ENCODE measurements around the gene IFT172.
A peak's percentile ranks its signal among the peaks of the same experiment; 100 is the strongest.
"Not testable (repeated sequence)": the region's sequence is repeated elsewhere in the genome, so short reads cannot be mapped to it uniquely, and the experiment has no call there.

Gene IFT172

GRCh38 chr2:27489498-27490397, at the start of gene IFT172:
Gene IFT172 (minus strand): TSS chr2:27489743. CDS start chr2:27489653, 90 bp downstream.
- peak; percentile 95 to 99 for DNase-seq (ENCODE audit: low read depth in 2 of 2)

- not testable (repeated sequence) for DNase-seq (ENCODE audit: low read depth in 2 of 2)
These were observed 49.4 kb upstream of the IFT172 start for GRCh38 chr2:27538839-27539450.

DNA sequence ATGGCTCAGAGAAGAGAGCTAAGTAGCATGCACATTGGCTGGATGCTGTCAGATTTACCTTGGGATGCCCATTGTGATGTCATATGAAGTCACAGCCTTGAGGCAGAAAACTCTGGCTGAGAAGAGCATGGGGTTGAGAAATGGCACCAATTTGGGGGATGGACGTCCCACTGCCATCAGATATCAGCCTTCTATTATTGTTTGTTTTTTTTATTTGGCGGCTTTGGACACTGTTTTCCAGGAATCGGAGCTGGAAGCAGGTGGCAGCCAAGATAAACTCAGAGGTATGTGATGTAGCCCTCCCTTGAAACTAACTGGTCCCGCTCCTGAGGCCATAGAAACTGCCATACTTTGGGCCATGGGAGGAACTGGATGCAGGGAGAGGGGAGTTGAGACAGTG, 47.7 kb upstream of the IFT172 start:
- no peak for DNase-seq (ENCODE audit: low read depth in 2 of 2)

DNA sequence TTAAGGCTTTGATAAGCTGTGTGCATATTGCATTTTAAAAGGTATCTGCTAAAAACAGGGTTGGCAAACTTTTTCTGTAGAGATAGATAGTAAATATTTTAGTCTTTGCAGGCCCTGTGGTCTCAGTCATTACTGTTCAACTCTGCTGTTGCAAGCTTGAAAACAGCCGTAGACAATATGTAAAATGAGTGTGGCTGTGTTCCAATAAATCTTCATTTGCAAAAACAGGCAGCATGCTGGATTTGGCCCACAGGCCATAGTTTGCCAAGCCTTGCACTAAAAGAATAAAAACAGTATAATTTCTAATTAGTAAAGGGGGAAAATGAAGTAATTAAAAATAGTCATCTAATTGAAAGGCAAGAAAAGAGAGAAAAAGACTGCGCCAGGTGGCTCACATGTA, 42.4 kb upstream of the IFT172 start:
- no peak for DNase-seq (ENCODE audit: low read depth in 2 of 2)

GRCh38 chr2:27527182-27527581, 37.6 kb upstream of the IFT172 start:
- DNase-seq (ENCODE audit: low read depth in 2 of 2), result no peak

DNA sequence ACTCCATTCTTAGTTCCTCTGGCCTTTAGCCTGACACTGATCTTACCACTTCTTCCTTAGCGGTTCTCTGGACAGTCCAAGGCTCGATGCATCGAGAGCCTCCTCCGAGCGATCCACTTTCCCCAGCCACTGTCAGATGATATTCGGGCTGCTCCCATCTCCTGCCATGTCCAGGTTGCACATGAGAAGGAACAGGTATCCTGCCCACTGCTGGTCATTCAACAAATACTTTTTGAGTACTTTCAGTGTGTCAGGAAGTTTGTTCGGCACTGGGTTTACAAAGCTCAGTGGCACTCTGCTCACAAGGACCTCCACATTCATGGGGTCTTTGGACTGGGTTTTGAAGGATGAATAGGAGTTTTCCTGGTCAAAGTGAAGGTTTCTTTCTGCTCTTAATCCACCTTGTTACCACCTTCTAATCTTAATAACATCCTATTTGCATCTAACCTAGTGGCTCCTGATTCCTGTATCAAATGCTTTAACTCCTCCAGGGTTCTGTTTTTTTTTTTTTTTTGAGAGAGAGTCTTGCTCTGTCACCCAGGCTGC, 32.9 kb upstream of the IFT172 start:
- no peak for DNase-seq (ENCODE audit: low read depth in 2 of 2)

DNA sequence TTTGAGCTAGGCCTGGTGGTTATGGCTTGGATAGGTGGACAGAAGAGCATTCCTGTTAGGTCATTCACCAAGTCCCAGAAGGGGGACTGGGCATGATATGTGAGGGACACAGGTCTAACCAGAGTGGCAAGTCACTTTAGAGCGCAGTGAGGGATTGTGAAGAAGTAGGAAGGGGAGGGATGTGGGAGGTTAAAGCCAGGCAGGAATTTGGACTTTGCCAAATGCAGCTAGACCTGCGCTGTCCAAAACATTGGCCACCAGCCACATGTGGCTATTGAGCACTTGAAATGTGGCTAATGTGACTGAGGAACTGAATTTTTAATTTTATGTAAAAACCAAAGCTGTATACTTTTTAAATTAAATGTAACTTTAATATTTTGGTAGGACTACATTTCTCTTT, 30.8 kb upstream of the IFT172 start:
- no peak for DNase-seq (ENCODE audit: low read depth in 2 of 2)

DNA sequence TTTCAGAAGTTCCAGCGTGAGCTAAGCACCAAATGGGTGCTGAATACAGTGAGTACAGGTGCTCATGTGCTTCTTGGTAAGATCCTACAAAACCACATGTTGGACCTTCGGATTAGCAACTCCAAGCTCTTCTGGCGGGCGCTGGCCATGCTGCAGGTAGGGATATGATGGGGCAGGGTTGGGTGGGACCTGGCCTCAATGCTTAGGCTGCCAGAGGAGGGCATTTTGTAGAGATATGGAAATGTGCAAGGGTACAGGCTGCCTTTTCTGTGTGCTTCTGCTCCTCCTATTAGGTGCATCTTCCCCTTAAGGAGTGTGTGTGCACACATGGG, 29.2 kb upstream of the IFT172 start:
- DNase-seq (ENCODE audit: low read depth in 2 of 2), result no peak

DNA sequence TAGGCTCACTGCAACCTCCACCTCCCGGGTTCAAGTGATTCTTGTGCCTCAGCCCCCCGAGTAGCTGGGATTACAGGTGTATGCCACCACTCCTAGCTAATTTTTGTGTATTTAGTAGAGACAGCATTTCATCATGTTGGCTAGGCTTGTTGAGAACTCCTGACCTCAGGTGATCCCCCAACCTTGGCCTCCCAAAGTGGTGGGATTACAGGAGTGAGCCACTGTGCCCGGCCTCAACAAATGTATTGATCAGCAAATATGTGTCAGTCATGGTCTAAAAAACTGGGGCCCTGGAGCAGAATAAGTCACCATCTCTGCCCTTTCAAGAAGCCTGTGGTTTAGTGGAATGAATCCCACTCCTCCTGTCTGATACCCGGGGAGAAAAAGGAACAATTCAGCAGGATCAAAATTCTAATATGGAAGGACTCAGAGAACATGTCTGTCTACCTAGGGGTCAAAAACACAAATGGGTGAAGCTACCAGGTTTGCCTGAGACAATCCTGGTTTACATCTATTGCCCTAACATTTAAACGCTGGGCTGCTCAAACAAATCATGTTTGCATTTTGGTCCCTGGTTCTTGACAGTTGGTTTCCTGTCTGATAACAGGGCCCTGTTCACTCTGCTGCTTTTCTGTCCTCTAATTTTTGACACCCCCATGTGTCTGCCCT, 28.7 kb upstream of the IFT172 start:
- DNase-seq (ENCODE audit: low read depth in 2 of 2), result no peak

- DNase-seq (ENCODE audit: low read depth in 2 of 2), result no peak
These were observed 19.8 kb upstream of the IFT172 start for GRCh38 chr2:27509326-27509725.

DNA sequence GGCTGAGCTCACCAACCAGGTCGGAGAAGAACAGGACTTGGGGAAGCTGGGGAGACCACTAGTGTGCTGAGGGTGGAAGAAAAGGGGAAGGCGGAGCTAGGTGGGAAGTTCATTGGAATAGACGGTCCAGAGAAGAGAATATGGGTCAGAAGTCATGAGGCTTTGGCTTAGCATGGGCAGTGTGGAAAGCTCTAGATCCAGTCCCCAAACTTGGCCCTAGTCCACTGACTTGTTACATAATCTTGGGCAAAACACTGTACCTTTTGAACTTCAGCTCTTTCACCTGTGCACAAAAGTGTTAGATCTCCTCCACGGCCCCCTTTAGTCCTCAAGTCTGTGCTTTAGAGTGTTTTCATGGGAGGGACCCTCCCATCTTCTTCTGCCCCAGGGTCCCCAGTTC, 17.8 kb upstream of the IFT172 start:
- no peak for DNase-seq (ENCODE audit: low read depth in 2 of 2)

- no peak for DNase-seq (ENCODE audit: low read depth in 2 of 2)
These were observed 17.0 kb upstream of the IFT172 start for GRCh38 chr2:27506587-27506986.

DNA sequence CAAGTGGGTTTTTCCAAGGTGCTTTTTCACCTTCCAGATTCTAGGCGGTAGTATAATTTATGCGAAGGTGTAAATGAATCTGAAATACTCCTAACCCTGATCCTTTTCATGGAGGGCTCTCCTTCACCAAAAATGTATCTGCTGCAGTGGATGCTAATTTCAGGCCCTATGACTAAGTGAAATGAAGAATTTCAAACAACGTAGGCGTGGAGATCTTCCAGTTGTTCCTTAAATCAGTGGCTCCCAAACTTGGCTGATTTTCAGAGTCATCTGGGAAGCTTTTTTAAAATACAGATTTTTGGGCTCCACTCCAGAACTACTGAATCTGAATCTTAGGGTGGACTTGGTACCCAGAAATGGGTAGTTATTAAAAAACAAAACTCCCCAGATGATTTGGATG, 12.6 kb upstream of the IFT172 start:
- DNase-seq (ENCODE audit: low read depth in 2 of 2), result no peak

DNA sequence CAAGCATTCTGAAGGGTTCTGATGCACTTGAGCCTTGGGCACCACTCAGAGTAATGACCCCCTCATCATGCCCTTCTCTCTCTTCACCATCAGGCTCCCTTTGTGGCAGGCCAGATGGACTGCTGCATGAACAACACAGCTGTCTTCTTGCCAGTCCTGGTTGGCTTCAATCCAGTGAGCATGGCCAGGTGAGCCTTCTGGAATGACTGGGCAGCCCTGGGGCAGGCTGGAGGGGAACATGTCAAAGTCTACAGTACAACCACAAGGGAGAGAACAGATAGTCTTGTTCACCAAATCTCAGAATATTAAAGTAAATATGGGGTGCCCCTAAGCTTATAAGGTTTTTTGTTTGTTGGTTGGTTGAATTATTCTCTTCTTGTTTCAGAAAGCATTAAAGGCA, 11.5 kb upstream of the IFT172 start:
- no peak for DNase-seq (ENCODE audit: low read depth in 2 of 2)

- DNase-seq (ENCODE audit: low read depth in 2 of 2), result no peak
These were observed 9.4 kb upstream of the IFT172 start for GRCh38 chr2:27498975-27499374.

- DNase-seq (ENCODE audit: low read depth in 2 of 2), result no peak
These were observed 7.7 kb upstream of the IFT172 start for GRCh38 chr2:27497288-27497627.

DNA sequence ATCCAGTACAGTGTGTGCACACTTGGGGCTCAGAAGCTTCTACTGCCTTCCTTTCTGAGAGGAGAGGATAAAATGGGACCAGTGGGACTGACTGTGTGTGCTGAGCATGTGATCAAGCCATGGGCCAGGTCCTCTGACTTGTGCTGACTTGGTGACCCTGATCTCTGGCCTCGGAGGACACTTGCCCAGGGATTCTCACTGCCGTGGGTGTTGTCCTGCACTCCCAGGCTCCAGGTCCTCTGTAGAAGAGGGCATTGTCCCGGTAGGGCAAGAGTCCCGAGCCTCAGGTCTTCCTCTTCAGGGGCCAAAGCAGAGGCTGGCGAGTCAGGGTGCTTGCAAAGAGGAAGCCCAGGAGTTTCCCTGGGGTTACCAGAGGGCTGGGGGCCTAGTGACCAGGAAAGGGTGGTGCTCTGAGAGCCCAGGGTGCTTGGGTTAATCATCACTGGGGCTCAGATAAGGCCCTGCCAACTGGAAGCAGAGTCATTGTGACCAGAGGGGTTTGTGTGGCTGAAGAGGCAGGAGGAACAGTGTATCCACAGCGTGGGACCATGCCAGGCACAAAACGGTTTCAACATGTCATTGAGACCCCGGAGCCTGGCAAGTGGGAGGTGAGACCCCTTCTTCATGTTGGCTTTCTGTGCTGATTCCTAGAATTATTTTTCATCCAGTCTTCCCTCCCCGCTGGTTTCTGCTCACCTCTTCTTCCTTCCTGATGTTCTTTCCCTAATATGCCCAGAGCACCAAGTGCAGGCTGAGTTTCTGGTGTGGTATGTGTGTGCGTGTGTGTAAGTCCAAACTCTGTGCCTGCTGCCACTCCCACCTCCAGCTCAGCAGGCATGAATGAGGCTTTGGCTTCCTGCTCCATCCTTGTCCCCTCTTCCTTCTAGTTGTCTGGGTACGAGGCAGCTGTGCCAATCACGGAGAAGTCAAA, 7.1 kb upstream of the IFT172 start, which contains the start of gene GCKR:
GCKR (plus strand) TSS at position 483 of the 931 bp plus-strand sequence; CDS start at position 549, 66 bp downstream.
- DNase-seq (ENCODE audit: low read depth in 2 of 2), result no peak

DNA sequence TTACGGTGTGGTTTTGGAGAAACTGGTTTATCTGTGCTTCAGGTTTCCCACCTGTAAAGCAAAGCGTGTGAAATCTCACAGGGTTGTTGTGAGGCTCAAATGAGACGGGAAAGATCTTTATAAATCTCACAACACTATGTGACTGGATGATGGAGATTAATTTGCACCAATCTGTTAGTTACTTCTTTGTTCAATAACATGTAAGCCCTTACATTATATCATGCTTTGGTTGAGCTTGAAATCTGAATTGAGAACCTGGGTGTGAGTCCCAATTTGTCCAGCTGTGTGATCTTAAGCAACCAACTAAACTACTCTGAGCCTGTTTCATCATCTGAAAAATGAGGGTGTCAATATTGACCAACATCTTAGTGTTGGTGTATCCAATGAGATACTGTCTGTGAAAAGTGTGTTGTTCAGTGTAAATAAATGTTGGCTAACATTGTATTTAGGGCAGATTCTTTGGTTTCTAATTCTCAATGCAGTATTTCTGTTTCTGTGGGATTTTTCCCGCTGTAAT, 6.4 kb upstream of the IFT172 start:
- no peak for DNase-seq (ENCODE audit: low read depth in 2 of 2)

DNA sequence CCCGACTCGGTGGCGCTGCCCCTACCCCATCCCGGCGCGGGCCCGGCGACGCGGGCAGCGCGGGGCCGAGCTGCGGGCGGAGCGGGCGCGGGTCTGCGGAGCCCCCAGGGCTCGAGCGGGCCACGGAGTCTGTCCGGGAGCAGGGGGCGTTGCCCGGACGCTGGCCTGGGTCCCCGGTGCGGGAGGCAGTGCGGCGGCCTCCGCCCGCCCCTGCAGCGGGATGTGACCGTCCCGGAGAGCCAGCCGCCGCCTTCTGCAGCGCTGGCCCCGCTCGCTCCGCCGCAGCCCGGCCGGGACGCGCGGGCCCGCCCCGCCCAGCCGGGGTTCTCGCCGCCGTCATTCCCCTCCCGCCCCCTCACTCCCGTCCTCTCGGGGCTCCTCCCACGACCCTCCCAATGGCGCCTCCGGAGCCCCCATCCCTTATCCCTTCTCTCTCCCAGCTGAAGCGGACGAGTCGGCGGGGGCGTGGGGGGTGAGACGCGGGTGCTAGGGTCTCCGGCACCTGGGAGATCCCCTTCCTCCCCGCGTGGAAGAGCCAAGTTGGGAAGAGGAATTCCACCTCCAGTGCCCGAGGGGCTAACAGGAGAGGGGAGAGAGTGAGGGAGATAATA, 5.5 kb upstream of the IFT172 start, which contains the start of gene FNDC4:
FNDC4 (minus strand) TSS at position 257 of the 611 bp plus-strand sequence. CDS start 521 bp downstream, outside the sequence.
- DNase-seq (ENCODE audit: low read depth in 2 of 2), result no peak

- no peak for DNase-seq (ENCODE audit: low read depth in 2 of 2)
These were observed 4.9 kb upstream of the IFT172 start for GRCh38 chr2:27494284-27494943.

Measured in stimulated activated CD8-positive, alpha-beta memory T cell treated with anti-CD3 and anti-CD28 coated beads, Interleukin-15, amount 100 ng/mL, for 4 hours (primary cell).